Neural progenitor cell (in vitro differentiated cells): Measurements from ENCODE around the gene HOXD11.

ENCODE experiments used
- EZH2 ChIP-seq: fragments of 200-600 bp; sonication (generic); IDR thresholded peaks from 2 replicates; pipeline ENCODE4 v1.6.1; 2017; ENCODE audit warnings: antibody characterized with exemption, mild to moderate bottlenecking, moderate library complexity
- TF ChIP-seq, protein P1 (sequence below): fragments of 200-600 bp; sonication (generic); IDR thresholded peaks from 2 replicates; pipeline ENCODE4 v1.5.1; 2017; ENCODE audit warnings: antibody characterized with exemption, mild to moderate bottlenecking

DNA sequence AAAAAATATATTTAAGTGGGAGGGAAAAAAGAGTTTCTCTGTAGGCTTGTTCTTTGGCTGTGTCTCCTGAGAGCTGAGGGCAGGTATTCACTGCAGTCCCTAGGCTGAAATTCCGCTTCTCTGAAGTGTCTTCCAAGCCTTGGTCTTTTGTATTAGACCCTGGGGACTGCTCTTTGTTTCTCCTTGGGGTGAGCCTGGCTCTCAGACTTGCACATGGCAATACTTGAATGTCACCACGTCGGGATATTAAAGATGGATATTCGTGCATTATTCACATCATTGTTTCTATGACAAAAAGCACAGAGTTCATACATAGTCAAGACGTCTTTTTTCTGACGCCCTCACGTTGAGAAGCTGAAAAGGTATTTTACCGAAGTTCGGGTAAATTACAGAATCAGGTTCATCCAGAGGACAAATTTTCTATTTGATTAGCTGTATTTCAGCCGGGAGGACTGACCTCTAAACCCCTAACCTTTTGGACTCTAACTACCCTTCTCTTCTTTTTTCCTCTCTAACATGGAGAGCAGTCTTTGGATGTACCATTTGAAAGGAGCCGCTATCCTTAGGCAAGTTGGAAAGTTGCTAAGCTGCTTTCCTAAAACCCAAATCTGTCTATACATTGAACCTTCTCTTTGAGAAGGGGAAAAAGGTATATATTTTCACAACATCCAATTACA lies 47.6 kb downstream of the HOXD11 start:
- TF ChIP-seq, protein P1, sequence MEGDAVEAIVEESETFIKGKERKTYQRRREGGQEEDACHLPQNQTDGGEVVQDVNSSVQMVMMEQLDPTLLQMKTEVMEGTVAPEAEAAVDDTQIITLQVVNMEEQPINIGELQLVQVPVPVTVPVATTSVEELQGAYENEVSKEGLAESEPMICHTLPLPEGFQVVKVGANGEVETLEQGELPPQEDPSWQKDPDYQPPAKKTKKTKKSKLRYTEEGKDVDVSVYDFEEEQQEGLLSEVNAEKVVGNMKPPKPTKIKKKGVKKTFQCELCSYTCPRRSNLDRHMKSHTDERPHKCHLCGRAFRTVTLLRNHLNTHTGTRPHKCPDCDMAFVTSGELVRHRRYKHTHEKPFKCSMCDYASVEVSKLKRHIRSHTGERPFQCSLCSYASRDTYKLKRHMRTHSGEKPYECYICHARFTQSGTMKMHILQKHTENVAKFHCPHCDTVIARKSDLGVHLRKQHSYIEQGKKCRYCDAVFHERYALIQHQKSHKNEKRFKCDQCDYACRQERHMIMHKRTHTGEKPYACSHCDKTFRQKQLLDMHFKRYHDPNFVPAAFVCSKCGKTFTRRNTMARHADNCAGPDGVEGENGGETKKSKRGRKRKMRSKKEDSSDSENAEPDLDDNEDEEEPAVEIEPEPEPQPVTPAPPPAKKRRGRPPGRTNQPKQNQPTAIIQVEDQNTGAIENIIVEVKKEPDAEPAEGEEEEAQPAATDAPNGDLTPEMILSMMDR, result no peak
- no peak for TF ChIP-seq EZH2
